Adrenal gland (tissue), 12 donors: ENCODE measurements around the gene POLR2H. TPM values are rescaled to one million over a fixed set of nuclear protein-coding genes. Genes with fewer than 3 reads are reported as not detected.

Experiments
- DNase-seq, 7 donors: peaks; one replicate each; pipeline ENCODE4 v3.0.0-alpha.2; 2019 to 2020
- H3K27ac ChIP-seq, 5 donors: fragments of 200-600 bp; sonication (generic) in 4 of 5; 1 replicate in 3 of 5; 2 replicates in 2 of 5; pipeline versions ENCODE4 v1.5.1 to v1.8.0; 2016 to 2020; ENCODE audit warnings: mild to moderate bottlenecking in 1 of 5
- H3K27me3 ChIP-seq: fragments of 200-600 bp; 2 replicates; pipeline ENCODE4 v1.8.0; 2021
- H3K36me3 ChIP-seq, 2 donors: fragments of 200-600 bp; replicated peaks in 1 of 2; 1 replicate in 1 of 2; 2 replicates in 1 of 2; pipeline versions ENCODE4 v1.5.1 to v1.8.0; 2018 to 2022
- H3K4me1 ChIP-seq, 2 donors: fragments of 200-600 bp; replicated peaks in 1 of 2; 1 replicate in 1 of 2; 2 replicates in 1 of 2; pipeline versions ENCODE4 v1.5.1 to v1.8.0; 2018 to 2021
- H3K4me3 ChIP-seq, 4 donors: fragments of 200-600 bp; sonication (generic) in 3 of 4; one replicate each; pipeline ENCODE4 v1.5.1; 2016 to 2018
- H3K9me3 ChIP-seq, 3 donors: fragments of 200-600 bp; sonication (generic) in 1 of 3; replicated peaks in 1 of 3; 1 replicate in 2 of 3; 2 replicates in 1 of 3; pipeline versions ENCODE4 v1.5.1 to v1.8.0; 2016 to 2021
- CTCF ChIP-seq, 6 experiments: fragments of 450-650 bp in 4 of 6; fragments of 200-600 bp in 2 of 6; sonication (generic) in 1 of 6; IDR thresholded peaks; 1 replicate in 5 of 6; 2 replicates in 1 of 6; pipeline versions ENCODE4 v1.5.1 to v1.8.0; 2016 to 2021; ENCODE audit warnings: antibody characterized with exemption in 6 of 6, mild to moderate bottlenecking in 2 of 6, moderate library complexity in 1 of 6
- POLR2A ChIP-seq, 2 donors: fragments of 450-650 bp; IDR thresholded peaks; one replicate each; pipeline ENCODE4 v1.6.1; 2017; ENCODE audit warnings: antibody characterized with exemption in 2 of 2, mild to moderate bottlenecking in 2 of 2, moderate library complexity in 1 of 2
- WGBS, 4 donors: extraction: QIAGEN DNeasy Blood & Tissue Kit in 2 of 4; methylation state at CpG; one replicate each; pipeline versions ENCODE4 v1.1.5 to v1.1.7; 2013 to 2017; 5-methylcytosine and 5-hydroxymethylcytosine counted together
- intact Hi-C, 2 donors: fragments of 100-400 bp; cut with DNase I; formaldehyde crosslinking; loops; one replicate each; pipeline versions ENCODE4 v1.14.1 to v1.15.0; 2022 to 2023
- polyA plus RNA-seq, 3 donors: library from polyadenylated mRNA; stranded (reverse); fragments of 200-250 nt in 2 of 3; fragments of 350-450 nt in 1 of 3; fragmentation: Illumina TruSeq in 1 of 3; extraction: RNeasy Lipid Tissue Mini Kit (QIAGEN cat#74804) in 1 of 3; gene quantifications; one replicate each; pipeline ENCODE4 v1.2.3, GENCODE V29; 2013 to 2014
- total RNA-seq, 9 donors: library from RNA; depleted of rRNA in 4 of 9; stranded (reverse); fragments of >200 nt in 4 of 9; fragments of 120-200 nt in 1 of 9; fragmentation: NEBNext Ultra II Directional in 1 of 9; extraction: Animal tissue kit (Norgen Biotek cat#: 25700) in 1 of 9; gene quantifications; one replicate each; pipeline versions ENCODE4 v1.1.0 to v1.2.4, GENCODE V29; 2013 to 2023
- donor health status: healthy with polysubstance abuse.
- donor health status: Bipolar disorder and iron deficiency.
- donor health status: DM: yes; HTN: yes; CAD: no.
- donor health status: DM: no; HTN: no; CAD: no.
- donor health status: DM: no; HTN: no; CAD: no.
- donor health status: DM: yes; HTN: yes; CAD: no.

POLR2H gene
- total and polyA plus RNA-seq, 12 donors = 63.1 to 199 (median 77.7) TPM

- TF ChIP-seq POLR2A (IDR thresholded peaks at IDR 0.05) (no peak), CTCF (IDR thresholded peaks at IDR 0.05) (no peak)
- no peak overlapping the region for H3K4me3 ChIP-seq
These were observed 1.9 kb upstream of the POLR2H start for GRCh38 chr3:184359610-184360009.

DNA sequence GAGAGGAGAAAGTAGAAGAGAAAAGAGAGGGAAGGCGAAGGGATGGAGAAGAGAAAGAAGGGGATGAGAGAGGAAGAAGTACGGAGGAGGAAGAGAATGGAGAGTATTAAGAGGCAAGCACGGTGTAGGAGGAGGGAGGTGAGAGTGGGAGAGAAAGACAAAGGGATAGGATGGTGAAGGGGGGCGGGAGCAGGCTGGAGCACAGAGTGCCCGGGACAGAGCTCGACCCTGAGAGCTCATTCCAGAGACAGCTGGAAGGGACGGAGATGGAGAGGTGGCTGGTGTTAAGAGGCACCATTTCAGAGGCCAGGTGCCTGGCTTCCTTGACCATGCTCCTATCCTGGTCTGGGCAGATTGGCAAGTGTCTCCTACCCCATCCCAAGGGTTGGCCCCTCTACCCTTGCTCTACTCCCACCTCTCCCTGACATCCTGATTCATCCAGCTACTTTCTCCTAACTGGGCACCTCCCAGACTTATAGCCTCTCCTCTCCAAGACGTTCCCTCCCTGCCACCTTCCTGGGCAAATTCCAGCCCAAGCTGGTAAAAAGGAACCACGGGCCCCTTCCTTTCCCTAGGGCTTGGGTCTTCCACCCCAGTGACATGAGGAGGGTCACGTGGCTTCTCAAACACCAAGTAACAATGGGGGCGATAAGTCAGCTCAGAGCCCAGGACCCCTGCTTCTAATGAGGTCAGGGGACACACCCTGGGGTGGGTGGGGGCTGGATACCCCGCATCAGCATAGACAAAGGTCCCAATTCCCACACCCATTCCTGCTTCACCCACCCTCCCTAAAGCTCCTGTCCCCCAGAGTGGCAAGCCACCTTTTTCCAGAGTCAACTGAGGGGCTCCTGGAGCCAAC, 1.2 kb upstream of the POLR2H start:
- TF ChIP-seq POLR2A (IDR thresholded peaks at IDR 0.05) (no peak), CTCF (IDR thresholded peaks at IDR 0.05) (no peak)
- no peaks in the 10 kb centered on the region for H3K9me3 ChIP-seq
- peak overlapping the region in 1 of 4 donors; percentile 88 for H3K4me3 ChIP-seq
- H3K36me3 ChIP-seq = peaks cover 0 to 22% of the 10 kb centered on the region in 2 donors
- intact Hi-C loops = no loop called here
- no peak for DNase-seq
- H3K27ac ChIP-seq = no peak overlapping the region
- H3K27me3 ChIP-seq = no peaks in the 10 kb centered on the region
- 59 to 64% (median 61%) methylated on average over 11 to 12 of the region's 12 CpGs for WGBS, 4 donors
- peaks cover 13 to 45% of the 10 kb centered on the region in 2 donors for H3K4me1 ChIP-seq

More at GRCh38 chr3:184359610-184360009, 1.9 kb upstream of the POLR2H start:
- Histone ChIP-seq H3K27me3 (no peaks in the 10 kb centered on the region), H3K27ac (no peak overlapping the region), H3K36me3 (peaks cover 0 to 21% of the 10 kb centered on the region in 2 donors), H3K9me3 (no peaks in the 10 kb centered on the region), H3K4me1 (peaks cover 13 to 41% of the 10 kb centered on the region in 2 donors)
- intact Hi-C loops = no loop called here
- no peak for DNase-seq
- 61 to 79% (median 73%) methylated on average over 8 to 9 of the region's 9 CpGs for WGBS, 4 donors

DNA sequence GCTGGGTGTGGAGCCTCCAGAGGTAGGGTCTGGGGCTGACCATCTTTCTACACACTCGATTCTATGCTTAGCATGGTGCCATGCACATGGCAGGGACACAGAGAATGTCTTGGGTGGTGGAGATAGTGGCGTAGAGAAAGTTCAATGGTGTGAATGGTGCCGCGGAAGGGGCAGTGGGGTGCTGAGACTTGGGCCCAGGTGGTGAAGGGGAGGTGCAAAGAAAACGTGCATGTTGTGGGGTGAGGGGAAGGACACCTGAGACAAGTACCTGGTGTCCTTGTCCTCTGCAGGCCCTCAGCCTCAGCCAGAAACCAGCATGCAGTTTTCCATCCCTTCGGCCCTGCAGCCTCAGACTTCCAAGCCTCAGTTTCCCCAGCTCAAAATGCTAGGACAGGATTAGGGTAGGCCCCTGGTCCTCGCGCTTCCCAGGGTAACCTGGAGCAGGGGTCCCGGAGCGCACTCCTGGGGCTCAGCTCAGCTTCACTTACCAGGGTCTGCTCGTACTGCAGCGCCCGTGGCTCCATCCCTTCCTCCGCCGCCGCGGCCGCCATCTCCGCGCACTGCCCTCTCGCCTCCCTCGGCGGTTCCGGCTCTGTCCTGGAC, 480 bp upstream of the POLR2H start:
- peaks cover 13 to 41% of the 10 kb centered on the region in 2 donors for H3K4me1 ChIP-seq
- peak overlapping the region in 3 of 4 donors; percentile 49 to 88 (median 88) for H3K4me3 ChIP-seq
- DNase-seq = peak in 1 of 7 donors; percentile 42
- 6 to 29% (median 11%) methylated on average over 6 to 24 of the region's 24 CpGs for WGBS, 4 donors
- intact Hi-C loops = no loop called here
- no peaks in the 10 kb centered on the region for H3K27me3 ChIP-seq
- no peaks in the 10 kb centered on the region for H3K9me3 ChIP-seq
- peaks cover 0 to 24% of the 10 kb centered on the region in 2 donors for H3K36me3 ChIP-seq
- TF ChIP-seq CTCF (IDR thresholded peaks at IDR 0.05) = no peak
- TF ChIP-seq POLR2A (IDR thresholded peaks at IDR 0.05) = no peak
- peak overlapping the region in 3 of 5 donors; percentile 95 to 100 (median 97) for H3K27ac ChIP-seq

- H3K4me1 ChIP-seq = peaks cover 13 to 41% of the 10 kb centered on the region in 2 donors
- DNase-seq = peak; percentile 65 to 91 (median 83)
- TF ChIP-seq CTCF (IDR thresholded peaks at IDR 0.05) = no peak
- peak; percentile 60 to 68 for TF ChIP-seq POLR2A (IDR thresholded peaks at IDR 0.05)
- H3K36me3 ChIP-seq = peaks cover 0 to 29% of the 10 kb centered on the region in 2 donors
- peak overlapping the region; percentile 80 to 100 (median 97) for H3K27ac ChIP-seq
- no peaks in the 10 kb centered on the region for H3K27me3 ChIP-seq
- intact Hi-C loops = no loop called here
- H3K4me3 ChIP-seq = peak overlapping the region; percentile 49 to 88 (median 76)
- no peaks in the 10 kb centered on the region for H3K9me3 ChIP-seq
- 0 to 1% (median 0%) methylated on average over 15 to 38 of the region's 38 CpGs for WGBS, 4 donors
These were observed 590 bp downstream of the POLR2H start for GRCh38 chr3:184361932-184362667.
